Measurements from ENCODE around the gene ESD.

GRCh38 chr13:46844431-46844830 is 47.5 kb upstream of the ESD start:
- TF ChIP-seq ZBTB33 (IDR thresholded peaks at IDR 0.05) (no peak), ETV6 (conservative IDR thresholded peaks at IDR 0.05 in 1 of 2, IDR thresholded peaks at IDR 0.05 in 1 of 2; ENCODE audit: borderline replicate concordance in 1 of 2, low read depth in 1 of 2) (no peak), NFYB (IDR thresholded peaks at IDR 0.05; ENCODE audit: insufficient read depth, low read depth, low read length) (no peak), CBX5 (IDR thresholded peaks at IDR 0.05; ENCODE audit: low read depth) (no peak), GABPA (IDR thresholded peaks at IDR 0.05; ENCODE audit: low read depth) (no peak), POLR2A (IDR thresholded peaks at IDR 0.05; ENCODE audit: low read depth, low read length) (no peak)
- TF ChIP-seq, protein P1, sequence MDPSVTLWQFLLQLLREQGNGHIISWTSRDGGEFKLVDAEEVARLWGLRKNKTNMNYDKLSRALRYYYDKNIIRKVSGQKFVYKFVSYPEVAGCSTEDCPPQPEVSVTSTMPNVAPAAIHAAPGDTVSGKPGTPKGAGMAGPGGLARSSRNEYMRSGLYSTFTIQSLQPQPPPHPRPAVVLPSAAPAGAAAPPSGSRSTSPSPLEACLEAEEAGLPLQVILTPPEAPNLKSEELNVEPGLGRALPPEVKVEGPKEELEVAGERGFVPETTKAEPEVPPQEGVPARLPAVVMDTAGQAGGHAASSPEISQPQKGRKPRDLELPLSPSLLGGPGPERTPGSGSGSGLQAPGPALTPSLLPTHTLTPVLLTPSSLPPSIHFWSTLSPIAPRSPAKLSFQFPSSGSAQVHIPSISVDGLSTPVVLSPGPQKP (IDR thresholded peaks at IDR 0.05; ENCODE audit: low read depth, low read length) = no peak
- TF ChIP-seq, protein P2, sequence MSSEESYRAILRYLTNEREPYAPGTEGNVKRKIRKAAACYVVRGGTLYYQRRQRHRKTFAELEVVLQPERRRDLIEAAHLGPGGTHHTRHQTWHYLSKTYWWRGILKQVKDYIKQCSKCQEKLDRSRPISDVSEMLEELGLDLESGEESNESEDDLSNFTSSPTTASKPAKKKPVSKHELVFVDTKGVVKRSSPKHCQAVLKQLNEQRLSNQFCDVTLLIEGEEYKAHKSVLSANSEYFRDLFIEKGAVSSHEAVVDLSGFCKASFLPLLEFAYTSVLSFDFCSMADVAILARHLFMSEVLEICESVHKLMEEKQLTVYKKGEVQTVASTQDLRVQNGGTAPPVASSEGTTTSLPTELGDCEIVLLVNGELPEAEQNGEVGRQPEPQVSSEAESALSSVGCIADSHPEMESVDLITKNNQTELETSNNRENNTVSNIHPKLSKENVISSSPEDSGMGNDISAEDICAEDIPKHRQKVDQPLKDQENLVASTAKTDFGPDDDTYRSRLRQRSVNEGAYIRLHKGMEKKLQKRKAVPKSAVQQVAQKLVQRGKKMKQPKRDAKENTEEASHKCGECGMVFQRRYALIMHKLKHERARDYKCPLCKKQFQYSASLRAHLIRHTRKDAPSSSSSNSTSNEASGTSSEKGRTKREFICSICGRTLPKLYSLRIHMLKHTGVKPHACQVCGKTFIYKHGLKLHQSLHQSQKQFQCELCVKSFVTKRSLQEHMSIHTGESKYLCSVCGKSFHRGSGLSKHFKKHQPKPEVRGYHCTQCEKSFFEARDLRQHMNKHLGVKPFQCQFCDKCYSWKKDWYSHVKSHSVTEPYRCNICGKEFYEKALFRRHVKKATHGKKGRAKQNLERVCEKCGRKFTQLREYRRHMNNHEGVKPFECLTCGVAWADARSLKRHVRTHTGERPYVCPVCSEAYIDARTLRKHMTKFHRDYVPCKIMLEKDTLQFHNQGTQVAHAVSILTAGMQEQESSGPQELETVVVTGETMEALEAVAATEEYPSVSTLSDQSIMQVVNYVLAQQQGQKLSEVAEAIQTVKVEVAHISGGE (CRISPR knock-in tag; IDR thresholded peaks at IDR 0.05) = no peak
